RKO (cell line): ENCODE results near the gene EPOP.
"Not testable (repeated sequence)": the region's sequence is repeated elsewhere in the genome, so short reads cannot be mapped to it uniquely, and the experiment has no call there.

Experiments
- DNase-seq: peaks from one replicate; pipeline ENCODE4 v3.0.0-alpha.2; 2016; ENCODE audit warnings: low spot score

Gene EPOP

GRCh38 chr17:38637951-38638350, 36.8 kb downstream of the EPOP start:
- no peak for DNase-seq

- DNase-seq = no peak
Measured at GRCh38 chr17:38636054-38636453, 38.7 kb downstream of the EPOP start.

- DNase-seq = no peak
Measured at GRCh38 chr17:38632334-38632733, 42.4 kb downstream of the EPOP start.

GRCh38 chr17:38628441-38628840, 46.3 kb downstream of the EPOP start:
- DNase-seq = peak; percentile 47

GRCh38 chr17:38627957-38628356, 46.8 kb downstream of the EPOP start:
- no peak for DNase-seq

GRCh38 chr17:38626606-38627226, 48.0 kb downstream of the EPOP start:
- not testable (repeated sequence) for DNase-seq

- no peak for DNase-seq
Measured at GRCh38 chr17:38625482-38625881, 49.3 kb downstream of the EPOP start.

- DNase-seq = not testable (repeated sequence)
Measured at GRCh38 chr17:38624782-38625355, 49.9 kb downstream of the EPOP start.
